NCI-H2171 treated with DMSO at 0.1 percent for 48 hours (cell line): ENCODE measurements around the gene ZNF775.

Experiments
- DNase-seq: peaks from one replicate; lab custom pipeline; 2025; lab: John Stamatoyannopoulos, UW

ZNF775 gene

GRCh38 chr7:150441524-150441923 is 62.4 kb downstream of the ZNF775 start:
- no peak for DNase-seq

GRCh38 chr7:150442811-150443210 is 63.7 kb downstream of the ZNF775 start:
- DNase-seq: no peak

- no peak for DNase-seq
Observed at GRCh38 chr7:150443793-150444540, 64.8 kb downstream of the ZNF775 start.

- DNase-seq: no peak
Observed at GRCh38 chr7:150444674-150445365, 65.7 kb downstream of the ZNF775 start.

GRCh38 chr7:150446288-150446938 is 67.3 kb downstream of the ZNF775 start:
- DNase-seq: no peak
